ENCODE results near the gene SGIP1. TPM values are rescaled to one million over a fixed set of nuclear protein-coding genes. Genes with fewer than 3 reads are reported as not detected.

The SGIP1 gene
- total and polyA plus RNA-seq, 8 donors, result 0.31 to 2.3 (median 1.1) TPM

GRCh38 chr1:66500301-66500700 is 33.7 kb upstream of the SGIP1 start:
- Histone ChIP-seq H3K4me3 (no peak overlapping the region), H3K4me1 (no peaks in the 10 kb centered on the region), H3K9me3 (no peaks in the 10 kb centered on the region), H3K27ac (no peak overlapping the region), H3K36me3 (no peaks in the 10 kb centered on the region), H3K27me3 (no peaks in the 10 kb centered on the region)
- intact Hi-C loops (cut with DNase I), result no loop called here
- TF ChIP-seq, protein P1, sequence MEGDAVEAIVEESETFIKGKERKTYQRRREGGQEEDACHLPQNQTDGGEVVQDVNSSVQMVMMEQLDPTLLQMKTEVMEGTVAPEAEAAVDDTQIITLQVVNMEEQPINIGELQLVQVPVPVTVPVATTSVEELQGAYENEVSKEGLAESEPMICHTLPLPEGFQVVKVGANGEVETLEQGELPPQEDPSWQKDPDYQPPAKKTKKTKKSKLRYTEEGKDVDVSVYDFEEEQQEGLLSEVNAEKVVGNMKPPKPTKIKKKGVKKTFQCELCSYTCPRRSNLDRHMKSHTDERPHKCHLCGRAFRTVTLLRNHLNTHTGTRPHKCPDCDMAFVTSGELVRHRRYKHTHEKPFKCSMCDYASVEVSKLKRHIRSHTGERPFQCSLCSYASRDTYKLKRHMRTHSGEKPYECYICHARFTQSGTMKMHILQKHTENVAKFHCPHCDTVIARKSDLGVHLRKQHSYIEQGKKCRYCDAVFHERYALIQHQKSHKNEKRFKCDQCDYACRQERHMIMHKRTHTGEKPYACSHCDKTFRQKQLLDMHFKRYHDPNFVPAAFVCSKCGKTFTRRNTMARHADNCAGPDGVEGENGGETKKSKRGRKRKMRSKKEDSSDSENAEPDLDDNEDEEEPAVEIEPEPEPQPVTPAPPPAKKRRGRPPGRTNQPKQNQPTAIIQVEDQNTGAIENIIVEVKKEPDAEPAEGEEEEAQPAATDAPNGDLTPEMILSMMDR (IDR thresholded peaks at IDR 0.05), result no peak
- 60 to 84% methylated on average over 1 of the region's 1 CpG for WGBS, 2 donors
- DNase-seq (no peak), ATAC-seq (no peak), FAIRE-seq (no peak)

- no peaks in the 10 kb centered on the region for H3K4me1 ChIP-seq
- H3K9me3 ChIP-seq, result no peaks in the 10 kb centered on the region
- FAIRE-seq, result no peak
- DNase-seq, result no peak
- H3K36me3 ChIP-seq, result no peaks in the 10 kb centered on the region
- no peaks in the 10 kb centered on the region for H3K27me3 ChIP-seq
- H3K4me3 ChIP-seq, result no peak overlapping the region
- intact Hi-C loops (cut with DNase I), result no loop called here
- ATAC-seq, result no peak
- no peak overlapping the region for H3K27ac ChIP-seq
- 45 to 63% methylated on average over 1 of the region's 1 CpG for WGBS, 2 donors
- TF ChIP-seq, protein P1 (IDR thresholded peaks at IDR 0.05), result no peak
These were observed 31.9 kb upstream of the SGIP1 start for GRCh38 chr1:66502086-66502485.

- FAIRE-seq, result peak; percentile 9
- no peaks in the 10 kb centered on the region for H3K4me1 ChIP-seq
- no peaks in the 10 kb centered on the region for H3K9me3 ChIP-seq
- H3K27me3 ChIP-seq, result no peaks in the 10 kb centered on the region
- H3K27ac ChIP-seq, result no peak overlapping the region
- peak in 3 of 4 donors; percentile 44 to 71 (median 55) for ATAC-seq
- intact Hi-C loops (cut with DNase I), result no loop called here
- TF ChIP-seq, protein P1 (IDR thresholded peaks at IDR 0.05), result peak in 1 of 4 donors; percentile 17
- no peak overlapping the region for H3K4me3 ChIP-seq
- DNase-seq, result peak in 1 of 6 donors; percentile 13
- no peaks in the 10 kb centered on the region for H3K36me3 ChIP-seq
- 38 to 44% methylated on average over 3 of the region's 3 CpGs for WGBS, 2 donors
These were observed 30.0 kb upstream of the SGIP1 start for GRCh38 chr1:66503841-66504470.

DNA sequence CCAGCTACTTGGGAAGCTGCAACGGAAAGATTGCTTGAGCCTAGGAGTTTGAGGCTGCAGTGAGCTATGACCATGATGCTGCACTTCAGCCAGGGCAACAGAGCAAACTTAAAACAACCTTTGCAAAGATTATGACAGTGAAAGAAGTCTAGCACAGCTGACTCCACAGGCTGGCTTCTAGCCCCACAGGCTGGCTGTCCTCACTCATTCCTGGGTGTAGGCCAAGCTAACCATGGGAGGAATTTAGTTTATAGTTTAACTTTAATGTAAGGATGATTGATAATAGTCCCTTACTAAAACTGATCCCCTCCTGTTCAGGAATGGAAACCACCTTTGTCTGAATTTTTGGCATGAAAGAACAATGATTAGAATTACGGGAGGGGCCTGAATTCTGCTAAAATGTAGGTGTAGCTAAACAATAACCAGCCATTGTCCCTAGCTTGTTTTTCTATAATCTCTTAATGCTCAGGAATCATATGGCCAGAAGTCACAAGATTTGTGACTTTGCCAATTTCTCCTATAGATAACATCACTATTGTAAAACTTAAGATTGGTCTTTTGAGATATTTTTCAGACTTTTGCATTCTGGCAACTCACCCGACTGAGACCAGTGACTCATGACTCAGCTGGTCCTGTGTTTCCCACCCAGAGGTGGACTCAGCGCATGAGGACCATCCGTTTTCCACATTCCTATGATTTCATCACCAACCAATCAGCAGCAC is 28.1 kb upstream of the SGIP1 start:
- WGBS, 2 donors, result 61 to 65% methylated on average over 5 of the region's 5 CpGs
- DNase-seq (no peak), ATAC-seq (peak in 1 of 4 donors; percentile 39), FAIRE-seq (no peak)
- no peaks in the 10 kb centered on the region for H3K4me1 ChIP-seq
- no peak overlapping the region for H3K4me3 ChIP-seq
- TF ChIP-seq, protein P1 (IDR thresholded peaks at IDR 0.05), result no peak
- intact Hi-C loops (cut with DNase I), result no loop called here
- no peaks in the 10 kb centered on the region for H3K9me3 ChIP-seq
- no peak overlapping the region for H3K27ac ChIP-seq
- H3K27me3 ChIP-seq, result no peaks in the 10 kb centered on the region
- H3K36me3 ChIP-seq, result no peaks in the 10 kb centered on the region

- Histone ChIP-seq H3K36me3 (no peaks in the 10 kb centered on the region), H3K27ac (no peak overlapping the region), H3K27me3 (no peaks in the 10 kb centered on the region), H3K4me3 (no peak overlapping the region), H3K9me3 (no peaks in the 10 kb centered on the region), H3K4me1 (no peaks in the 10 kb centered on the region)
- WGBS, 2 donors, result 73 to 84% methylated on average over 1 of the region's 1 CpG
- DNase-seq (no peak), ATAC-seq (no peak), FAIRE-seq (no peak)
- intact Hi-C loops (cut with DNase I), result no loop called here
- TF ChIP-seq, protein P1 (IDR thresholded peaks at IDR 0.05), result no peak
These were observed 27.6 kb upstream of the SGIP1 start for GRCh38 chr1:66506393-66506687.
